ENCODE measurements around the gene PDGFD. TPM values are rescaled to one million over a fixed set of nuclear protein-coding genes. Genes with fewer than 3 reads are reported as not detected.

Gene PDGFD
- total RNA-seq, result 21.9 TPM

DNA sequence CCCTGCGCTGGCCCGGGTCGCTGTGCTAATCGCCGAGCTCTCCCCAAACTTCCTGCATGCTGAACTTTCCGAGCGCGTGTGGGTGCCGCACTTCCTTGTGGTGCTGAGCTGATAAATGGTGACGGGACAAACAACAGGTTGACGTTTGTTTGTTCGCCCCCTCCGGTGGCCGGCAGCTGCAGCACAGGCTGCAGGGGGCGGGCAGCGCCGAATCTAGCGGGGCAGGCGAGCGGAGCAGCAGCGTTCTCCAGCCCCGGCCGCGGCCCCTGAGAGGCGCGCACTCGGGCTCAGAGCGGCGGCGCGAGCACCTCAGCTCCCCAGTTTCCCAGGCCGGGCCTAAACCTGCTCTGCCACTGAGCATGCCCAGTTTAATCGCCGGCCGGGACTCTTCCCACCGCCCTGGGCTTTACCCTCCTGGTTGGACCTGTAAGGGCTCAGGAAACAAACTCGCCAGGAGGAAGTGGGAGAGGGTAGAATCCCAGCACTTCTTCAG is at the start of gene PDGFD:
TSS of gene PDGFD (minus strand) at position 120 of the 493 bp plus-strand sequence.
- no peaks in the 10 kb centered on the region for H3K9me3 ChIP-seq
- no peaks in the 10 kb centered on the region for H3K4me1 ChIP-seq
- no peak for DNase-seq (ENCODE audit: extremely low spot score in 2 of 2)
- no peaks in the 10 kb centered on the region for H3K36me3 ChIP-seq
- TF ChIP-seq POLR2A (IDR thresholded peaks at IDR 0.05) (no peak), POLR2AphosphoS5 (IDR thresholded peaks at IDR 0.05; ENCODE audit: insufficient read depth in 1 of 2, low read depth in 1 of 2) (peak in 1 of 2 donors; percentile 72)
- TF ChIP-seq, protein P1, sequence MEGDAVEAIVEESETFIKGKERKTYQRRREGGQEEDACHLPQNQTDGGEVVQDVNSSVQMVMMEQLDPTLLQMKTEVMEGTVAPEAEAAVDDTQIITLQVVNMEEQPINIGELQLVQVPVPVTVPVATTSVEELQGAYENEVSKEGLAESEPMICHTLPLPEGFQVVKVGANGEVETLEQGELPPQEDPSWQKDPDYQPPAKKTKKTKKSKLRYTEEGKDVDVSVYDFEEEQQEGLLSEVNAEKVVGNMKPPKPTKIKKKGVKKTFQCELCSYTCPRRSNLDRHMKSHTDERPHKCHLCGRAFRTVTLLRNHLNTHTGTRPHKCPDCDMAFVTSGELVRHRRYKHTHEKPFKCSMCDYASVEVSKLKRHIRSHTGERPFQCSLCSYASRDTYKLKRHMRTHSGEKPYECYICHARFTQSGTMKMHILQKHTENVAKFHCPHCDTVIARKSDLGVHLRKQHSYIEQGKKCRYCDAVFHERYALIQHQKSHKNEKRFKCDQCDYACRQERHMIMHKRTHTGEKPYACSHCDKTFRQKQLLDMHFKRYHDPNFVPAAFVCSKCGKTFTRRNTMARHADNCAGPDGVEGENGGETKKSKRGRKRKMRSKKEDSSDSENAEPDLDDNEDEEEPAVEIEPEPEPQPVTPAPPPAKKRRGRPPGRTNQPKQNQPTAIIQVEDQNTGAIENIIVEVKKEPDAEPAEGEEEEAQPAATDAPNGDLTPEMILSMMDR (IDR thresholded peaks at IDR 0.05), result peak in 2 of 3 experiments; percentile 17 to 30
- H3K4me3 ChIP-seq, result peak within 1 kb of the TSS; percentile 49 to 61
- intact Hi-C loops (cut with DNase I), result no loop called here
- H3K27ac ChIP-seq, result peak within 1 kb of the TSS; percentile 27
- H3K27me3 ChIP-seq, result no peaks in the 10 kb centered on the region

DNA sequence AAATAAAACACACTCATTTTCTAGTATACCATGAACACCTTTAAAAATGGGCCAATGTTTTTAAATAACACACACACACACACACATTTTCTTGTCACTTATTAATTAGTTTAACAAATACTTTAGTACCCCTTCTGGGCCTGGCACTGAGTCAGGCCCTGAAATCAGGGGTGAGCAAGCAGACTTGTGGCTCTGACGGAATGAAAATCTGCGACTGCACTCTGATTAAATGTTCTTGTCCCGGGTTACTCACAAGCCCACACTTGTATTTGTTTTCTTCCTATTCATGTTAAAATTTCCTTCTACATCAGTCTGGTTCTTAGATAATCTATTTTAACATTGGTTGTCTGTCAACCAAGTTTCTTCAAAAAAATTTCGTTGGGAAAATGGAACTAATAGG is 43.0 kb upstream of the PDGFD start:
- TF ChIP-seq, protein P1 (IDR thresholded peaks at IDR 0.05), result no peak
- TF ChIP-seq POLR2AphosphoS5 (IDR thresholded peaks at IDR 0.05; ENCODE audit: insufficient read depth in 1 of 2, low read depth in 1 of 2), result no peak
- no peak for TF ChIP-seq POLR2A (IDR thresholded peaks at IDR 0.05)
- H3K9me3 ChIP-seq, result no peaks in the 10 kb centered on the region
- no peaks in the 10 kb centered on the region for H3K36me3 ChIP-seq
- H3K27ac ChIP-seq, result no peak overlapping the region
- no peak for DNase-seq (ENCODE audit: extremely low spot score in 2 of 2)
- no peaks in the 10 kb centered on the region for H3K4me1 ChIP-seq
- H3K27me3 ChIP-seq, result no peaks in the 10 kb centered on the region
- intact Hi-C loops (cut with DNase I), result no loop called here
- H3K4me3 ChIP-seq, result no peak overlapping the region

DNA sequence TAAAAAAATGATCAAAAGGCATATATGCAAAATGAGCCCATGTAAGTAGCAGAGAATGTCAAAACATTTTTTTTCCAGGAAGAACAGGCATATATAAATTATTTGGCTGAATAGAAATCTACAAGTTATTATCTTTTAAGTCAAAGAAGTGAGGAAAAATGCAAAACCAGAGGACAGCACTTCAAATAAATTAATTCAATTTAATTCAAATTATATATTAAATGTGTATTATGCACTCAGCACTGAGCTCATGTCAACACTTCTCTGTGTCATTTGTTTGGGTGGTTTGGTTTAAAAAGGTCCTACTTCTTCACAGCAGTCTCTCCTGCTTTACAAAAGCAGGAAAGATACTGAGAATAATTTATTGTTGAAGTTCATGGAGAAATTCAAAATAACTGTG is 41.9 kb upstream of the PDGFD start:
- no peak for DNase-seq (ENCODE audit: extremely low spot score in 2 of 2)
- Histone ChIP-seq H3K4me1 (no peaks in the 10 kb centered on the region), H3K27ac (no peak overlapping the region), H3K4me3 (no peak overlapping the region), H3K36me3 (no peaks in the 10 kb centered on the region), H3K9me3 (no peaks in the 10 kb centered on the region), H3K27me3 (no peaks in the 10 kb centered on the region)
- TF ChIP-seq, protein P1 (IDR thresholded peaks at IDR 0.05), result no peak
- TF ChIP-seq POLR2AphosphoS5 (IDR thresholded peaks at IDR 0.05; ENCODE audit: insufficient read depth in 1 of 2, low read depth in 1 of 2), result no peak
- no peak for TF ChIP-seq POLR2A (IDR thresholded peaks at IDR 0.05)
- intact Hi-C loops (cut with DNase I), result no loop called here

DNA sequence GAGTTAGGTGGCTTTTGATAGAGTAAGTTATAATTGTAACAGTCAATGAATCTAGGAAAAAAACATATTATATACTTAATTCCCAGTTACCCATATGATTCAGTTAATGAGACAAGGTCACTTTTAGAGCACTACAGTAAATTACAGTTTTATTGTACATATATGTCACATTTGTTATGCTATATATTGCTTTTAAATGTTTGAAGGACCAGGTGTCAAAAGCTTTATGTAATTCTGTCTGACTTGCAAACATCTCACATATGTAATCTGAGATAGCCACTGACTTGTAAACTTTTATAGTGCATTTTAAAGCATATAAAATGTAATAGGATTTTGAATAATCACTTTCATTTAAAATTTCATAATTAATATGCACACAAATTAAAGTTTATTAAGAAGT is 36.7 kb upstream of the PDGFD start:
- Histone ChIP-seq H3K27ac (no peak overlapping the region), H3K4me1 (peaks cover 8% of the 10 kb centered on the region), H3K36me3 (no peaks in the 10 kb centered on the region), H3K9me3 (no peaks in the 10 kb centered on the region), H3K4me3 (no peak overlapping the region), H3K27me3 (no peaks in the 10 kb centered on the region)
- TF ChIP-seq, protein P1 (IDR thresholded peaks at IDR 0.05), result no peak
- no peak for TF ChIP-seq POLR2A (IDR thresholded peaks at IDR 0.05)
- TF ChIP-seq POLR2AphosphoS5 (IDR thresholded peaks at IDR 0.05; ENCODE audit: insufficient read depth in 1 of 2, low read depth in 1 of 2), result no peak
- DNase-seq (ENCODE audit: extremely low spot score in 2 of 2), result no peak
- intact Hi-C loops (cut with DNase I), result no loop called here

DNA sequence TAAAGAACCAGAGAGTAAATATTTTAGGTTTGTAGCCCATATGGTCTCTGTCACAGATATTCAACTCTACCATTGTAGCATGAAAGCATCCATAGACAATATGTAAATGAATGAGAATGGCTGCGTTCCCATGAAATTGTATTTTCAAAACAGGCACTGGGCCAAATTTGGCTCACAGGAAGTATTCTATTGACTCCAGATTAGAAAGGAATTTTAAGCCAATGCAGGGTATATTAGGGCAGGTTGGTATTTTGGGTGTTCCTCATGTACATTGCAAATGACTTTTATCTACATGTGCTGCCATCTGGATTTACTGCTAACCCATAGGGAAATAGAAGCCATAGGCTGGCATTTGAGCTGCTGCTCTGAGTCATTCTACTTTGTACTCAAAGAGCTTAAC is 35.1 kb upstream of the PDGFD start:
- no peaks in the 10 kb centered on the region for H3K9me3 ChIP-seq
- TF ChIP-seq, protein P1 (IDR thresholded peaks at IDR 0.05), result no peak
- TF ChIP-seq POLR2A (IDR thresholded peaks at IDR 0.05) (no peak), POLR2AphosphoS5 (IDR thresholded peaks at IDR 0.05; ENCODE audit: insufficient read depth in 1 of 2, low read depth in 1 of 2) (no peak)
- no peak overlapping the region for H3K27ac ChIP-seq
- intact Hi-C loops (cut with DNase I), result no loop called here
- H3K4me1 ChIP-seq, result peaks cover 8% of the 10 kb centered on the region
- no peaks in the 10 kb centered on the region for H3K27me3 ChIP-seq
- no peak for DNase-seq (ENCODE audit: extremely low spot score in 2 of 2)
- H3K36me3 ChIP-seq, result no peaks in the 10 kb centered on the region
- no peak overlapping the region for H3K4me3 ChIP-seq
